HFFc6 (cell line): ENCODE measurements around the gene CASP10. TPM values are rescaled to one million over a fixed set of nuclear protein-coding genes. Genes with fewer than 3 reads are reported as not detected.
"Not testable (repeated sequence)": the region's sequence is repeated elsewhere in the genome, so short reads cannot be mapped to it uniquely, and the experiment has no call there.

Experiments
- DNase-seq: peaks from one replicate; pipeline ENCODE4 v3.0.0-alpha.2; 2018
- H3K27ac Mint-ChIP-seq: 2 replicates; pipeline ENCODE4 v1.8.0; 2020; ENCODE audit warnings: mild to moderate bottlenecking, mixed read lengths
- H3K27me3 Mint-ChIP-seq: 2 replicates; pipeline ENCODE4 v1.8.0; 2021; ENCODE audit warnings: mild to moderate bottlenecking, moderate library complexity, mixed read lengths; ENCODE audit not compliant: insufficient read depth
- H3K36me3 Mint-ChIP-seq: 2 replicates; pipeline ENCODE4 v1.8.0; 2021; ENCODE audit warnings: low read depth, mixed read lengths
- H3K4me1 Mint-ChIP-seq: 2 replicates; pipeline ENCODE4 v1.8.0; 2020; ENCODE audit warnings: low read depth, mixed read lengths
- H3K4me3 Mint-ChIP-seq: 2 replicates; pipeline ENCODE4 v1.8.0; 2020; ENCODE audit warnings: mild to moderate bottlenecking, moderate library complexity, mixed read lengths
- H3K9me3 Mint-ChIP-seq: 2 replicates; pipeline ENCODE4 v1.8.0; 2020; ENCODE audit warnings: mild to moderate bottlenecking, mixed read lengths
- CTCF ChIP-seq: fragments of 200-600 bp; sonication (generic); IDR thresholded peaks from 2 replicates; pipeline ENCODE4 v1.5.0; 2021; ENCODE audit warnings: antibody characterized with exemption, mild to moderate bottlenecking
- total RNA-seq, 6 experiments: library from RNA; stranded (reverse); fragmentation: NEBNext Ultra II Directional; extraction: Animal tissue kit (Norgen Biotek cat#: 25700); gene quantifications; 2 replicates in 1 of 6; 3 replicates in 5 of 6; pipeline ENCODE4 v1.2.3, GENCODE V29; 2021

Gene CASP10
- total RNA-seq, 6 experiments from 2014 or later, result 0.36 to 1.9 (median 1.6) TPM

GRCh38 chr2:201158111-201158929, 24.6 kb upstream of the CASP10 start:
- H3K27me3 Mint-ChIP-seq, result peaks cover 3% of the 10 kb centered on the region
- peaks cover 24% of the 10 kb centered on the region for H3K4me1 Mint-ChIP-seq
- peak overlapping the region; percentile 11; the same call in 1 of the 2 replicates for H3K4me3 Mint-ChIP-seq
- no peaks in the 10 kb centered on the region for H3K9me3 Mint-ChIP-seq
- peak; percentile 73 for DNase-seq
- H3K27ac Mint-ChIP-seq, result peak overlapping the region; percentile 76
- H3K36me3 Mint-ChIP-seq, result peaks cover 49% of the 10 kb centered on the region
- TF ChIP-seq CTCF, result peak; percentile 83

- H3K4me1 Mint-ChIP-seq, result no peaks in the 10 kb centered on the region
- H3K27me3 Mint-ChIP-seq, result peaks cover 2% of the 10 kb centered on the region; the same call in 1 of the 2 replicates
- no peaks in the 10 kb centered on the region for H3K9me3 Mint-ChIP-seq
- peaks cover 44% of the 10 kb centered on the region for H3K36me3 Mint-ChIP-seq
- no peak overlapping the region for H3K4me3 Mint-ChIP-seq
- no peak overlapping the region for H3K27ac Mint-ChIP-seq
- no peak for DNase-seq
- no peak for TF ChIP-seq CTCF
These were observed 18.8 kb upstream of the CASP10 start for GRCh38 chr2:201164166-201164565.

- TF ChIP-seq CTCF, result no peak
- Mint-ChIP-seq H3K27me3 (peaks cover 2% of the 10 kb centered on the region; the same call in 1 of the 2 replicates), H3K4me3 (no peak overlapping the region), H3K36me3 (peaks cover 30% of the 10 kb centered on the region), H3K9me3 (no peaks in the 10 kb centered on the region), H3K27ac (no peak overlapping the region), H3K4me1 (peaks cover 18% of the 10 kb centered on the region)
- no peak for DNase-seq
These were observed 15.4 kb upstream of the CASP10 start for GRCh38 chr2:201167546-201167945.

GRCh38 chr2:201168496-201168895, 14.4 kb upstream of the CASP10 start:
- not testable (repeated sequence) for DNase-seq, H3K4me3 Mint-ChIP-seq, H3K27ac Mint-ChIP-seq, H3K9me3 Mint-ChIP-seq, H3K27me3 Mint-ChIP-seq
- peaks cover 20% of the 10 kb centered on the region for H3K4me1 Mint-ChIP-seq
- H3K36me3 Mint-ChIP-seq, result peaks cover 20% of the 10 kb centered on the region

- H3K27me3 Mint-ChIP-seq, result peaks cover 4% of the 10 kb centered on the region; the same call in 1 of the 2 replicates
- H3K4me3 Mint-ChIP-seq, result no peak overlapping the region
- peaks cover 20% of the 10 kb centered on the region for H3K4me1 Mint-ChIP-seq
- H3K36me3 Mint-ChIP-seq, result peaks cover 9% of the 10 kb centered on the region
- no peak overlapping the region for H3K27ac Mint-ChIP-seq
- H3K9me3 Mint-ChIP-seq, result no peaks in the 10 kb centered on the region
- TF ChIP-seq CTCF, result no peak
- DNase-seq, result no peak
These were observed 11.6 kb upstream of the CASP10 start for GRCh38 chr2:201171259-201171814.

- TF ChIP-seq CTCF, result no peak
These were observed 10.7 kb upstream of the CASP10 start for GRCh38 chr2:201172279-201172678.

More at GRCh38 chr2:201172279-201172678, 10.7 kb upstream of the CASP10 start:
- Mint-ChIP-seq H3K9me3 (no peaks in the 10 kb centered on the region), H3K36me3 (peaks cover 5% of the 10 kb centered on the region), H3K27ac (no peak overlapping the region), H3K4me1 (peaks cover 20% of the 10 kb centered on the region), H3K27me3 (peaks cover 4% of the 10 kb centered on the region; the same call in 1 of the 2 replicates), H3K4me3 (no peak overlapping the region)
- DNase-seq, result no peak
